ENCODE measurements around the gene LRRC63. TPM values are rescaled to one million over a fixed set of nuclear protein-coding genes. Genes with fewer than 3 reads are reported as not detected.
"Not testable (repeated sequence)": the region's sequence is repeated elsewhere in the genome, so short reads cannot be mapped to it uniquely, and the experiment has no call there.

Gene LRRC63
- 0.13 and 0.17 TPM in 2 replicates for total RNA-seq

GRCh38 chr13:46211483-46212351, at the start of gene LRRC63:
Gene LRRC63 (plus strand): TSS chr13:46211928. CDS start chr13:46213035, 1,107 bp downstream.
- Mint-ChIP-seq H3K36me3 (ENCODE audit: low read depth) (no peaks in the 10 kb centered on the region), H3K27me3 (ENCODE audit: insufficient read depth) (peaks cover 1% of the 10 kb centered on the region), H3K4me3 (peak within 1 kb of the TSS; percentile 84), H3K27ac (peak within 1 kb of the TSS; percentile 87), H3K4me1 (ENCODE audit: low read depth) (peaks cover 26% of the 10 kb centered on the region), H3K9me3 (peaks cover 5% of the 10 kb centered on the region)
- intact Hi-C loops (cut with micrococcal nuclease), result loop anchor here (1.0 to 10.0 kb wide), 6 partner anchors 8 to 159 kb away; partner anchors contain the start of gene ZC3H13
- DNase-seq (ENCODE audit: low spot score), result peak; percentile 85

GRCh38 chr13:46162741-46163140, 49.0 kb upstream of the LRRC63 start:
- H3K9me3 Mint-ChIP-seq; DNase-seq (ENCODE audit: low spot score); H3K4me3 Mint-ChIP-seq; H3K27me3 Mint-ChIP-seq (ENCODE audit: insufficient read depth); H3K27ac Mint-ChIP-seq: not testable (repeated sequence)
- peaks cover 76% of the 10 kb centered on the region for H3K4me1 Mint-ChIP-seq (ENCODE audit: low read depth)
- H3K36me3 Mint-ChIP-seq (ENCODE audit: low read depth), result peaks cover 48% of the 10 kb centered on the region
- intact Hi-C loops (cut with micrococcal nuclease), result loop anchor here (5.0 to 10.0 kb wide), 3 partner anchors 35 to 765 kb away; partner anchors contain the start of gene LRRC63

GRCh38 chr13:46164661-46165060, 47.1 kb upstream of the LRRC63 start:
- intact Hi-C loops (cut with micrococcal nuclease), result loop anchor here (1.0 to 10.0 kb wide), 8 partner anchors 9 to 767 kb away; partner anchors contain the start of genes LCP1, LRRC63, RUBCNL and ZC3H13
- H3K27ac Mint-ChIP-seq, result peak overlapping the region; percentile 77
- H3K4me1 Mint-ChIP-seq (ENCODE audit: low read depth), result peaks cover 82% of the 10 kb centered on the region
- DNase-seq (ENCODE audit: low spot score), result no peak
- peaks cover 41% of the 10 kb centered on the region for H3K36me3 Mint-ChIP-seq (ENCODE audit: low read depth)
- H3K27me3 Mint-ChIP-seq (ENCODE audit: insufficient read depth), result no peaks in the 10 kb centered on the region
- H3K9me3 Mint-ChIP-seq, result no peaks in the 10 kb centered on the region
- peak overlapping the region; percentile 63 for H3K4me3 Mint-ChIP-seq

GRCh38 chr13:46165485-46166223, 46.1 kb upstream of the LRRC63 start:
- Mint-ChIP-seq H3K27ac (peak overlapping the region; percentile 86), H3K36me3 (ENCODE audit: low read depth) (peaks cover 44% of the 10 kb centered on the region), H3K4me1 (ENCODE audit: low read depth) (peaks cover 82% of the 10 kb centered on the region), H3K9me3 (no peaks in the 10 kb centered on the region), H3K4me3 (peak overlapping the region; percentile 69), H3K27me3 (ENCODE audit: insufficient read depth) (no peaks in the 10 kb centered on the region)
- intact Hi-C loops (cut with micrococcal nuclease), result loop anchor here (1.0 to 10.0 kb wide), 6 partner anchors 8 to 222 kb away; partner anchors contain the start of genes LCP1, LRRC63, RUBCNL and ZC3H13
- peak; percentile 24 for DNase-seq (ENCODE audit: low spot score)

GRCh38 chr13:46166224-46166584, 45.5 kb upstream of the LRRC63 start:
- H3K4me1 Mint-ChIP-seq (ENCODE audit: low read depth), result peaks cover 83% of the 10 kb centered on the region
- H3K27ac Mint-ChIP-seq, result peak overlapping the region; percentile 86
- H3K27me3 Mint-ChIP-seq (ENCODE audit: insufficient read depth), result no peaks in the 10 kb centered on the region
- H3K9me3 Mint-ChIP-seq, result no peaks in the 10 kb centered on the region
- no peak for DNase-seq (ENCODE audit: low spot score)
- peaks cover 48% of the 10 kb centered on the region for H3K36me3 Mint-ChIP-seq (ENCODE audit: low read depth)
- H3K4me3 Mint-ChIP-seq, result peak overlapping the region; percentile 69
- intact Hi-C loops (cut with micrococcal nuclease), result loop anchor here (5.0 to 10.0 kb wide), 2 partner anchors 49 to 221 kb away; partner anchors contain the start of genes LRRC63 and RUBCNL

- peak overlapping the region; percentile 79 for H3K4me3 Mint-ChIP-seq
- peaks cover 44% of the 10 kb centered on the region for H3K36me3 Mint-ChIP-seq (ENCODE audit: low read depth)
- H3K9me3 Mint-ChIP-seq, result no peaks in the 10 kb centered on the region
- intact Hi-C loops (cut with micrococcal nuclease), result loop anchor here (5.0 to 10.0 kb wide), 2 partner anchors 48 to 220 kb away; partner anchors contain the start of genes LRRC63 and RUBCNL
- H3K27me3 Mint-ChIP-seq (ENCODE audit: insufficient read depth), result no peaks in the 10 kb centered on the region
- peak overlapping the region; percentile 89 for H3K27ac Mint-ChIP-seq
- no peak for DNase-seq (ENCODE audit: low spot score)
- H3K4me1 Mint-ChIP-seq (ENCODE audit: low read depth), result peaks cover 81% of the 10 kb centered on the region
Measured at GRCh38 chr13:46166947-46167610, 44.6 kb upstream of the LRRC63 start.

GRCh38 chr13:46168341-46168740, 43.4 kb upstream of the LRRC63 start:
- DNase-seq (ENCODE audit: low spot score), result no peak

GRCh38 chr13:46168783-46169182, 42.9 kb upstream of the LRRC63 start:
- Mint-ChIP-seq H3K36me3 (ENCODE audit: low read depth) (peaks cover 50% of the 10 kb centered on the region), H3K4me1 (ENCODE audit: low read depth) (peaks cover 95% of the 10 kb centered on the region), H3K27ac (peak overlapping the region; percentile 89), H3K4me3 (peak overlapping the region; percentile 74), H3K9me3 (no peaks in the 10 kb centered on the region), H3K27me3 (ENCODE audit: insufficient read depth) (no peaks in the 10 kb centered on the region)
- intact Hi-C loops (cut with micrococcal nuclease), result loop anchor here (1.0 to 10.0 kb wide), 3 partner anchors 11 to 219 kb away; partner anchors contain the start of genes LRRC63 and RUBCNL
- no peak for DNase-seq (ENCODE audit: low spot score)

More at GRCh38 chr13:46168341-46168740, 43.4 kb upstream of the LRRC63 start:
- Mint-ChIP-seq H3K4me3 (peak overlapping the region; percentile 79), H3K36me3 (ENCODE audit: low read depth) (peaks cover 48% of the 10 kb centered on the region), H3K27me3 (ENCODE audit: insufficient read depth) (no peaks in the 10 kb centered on the region), H3K9me3 (no peaks in the 10 kb centered on the region), H3K4me1 (ENCODE audit: low read depth) (peaks cover 92% of the 10 kb centered on the region), H3K27ac (peak overlapping the region; percentile 89)
- intact Hi-C loops (cut with micrococcal nuclease), result loop anchor here (1.0 to 10.0 kb wide), 3 partner anchors 11 to 219 kb away; partner anchors contain the start of genes LRRC63 and RUBCNL

GRCh38 chr13:46169758-46170157, 42.0 kb upstream of the LRRC63 start:
- peak overlapping the region; percentile 89 for H3K27ac Mint-ChIP-seq
- H3K9me3 Mint-ChIP-seq, result no peaks in the 10 kb centered on the region
- intact Hi-C loops (cut with micrococcal nuclease), result loop anchor here (5.0 to 10.0 kb wide), 6 partner anchors 45 to 1595 kb away; partner anchors contain the start of genes ESD, LRCH1, LRRC63 and RUBCNL
- peak overlapping the region; percentile 74 for H3K4me3 Mint-ChIP-seq
- DNase-seq (ENCODE audit: low spot score), result no peak
- H3K27me3 Mint-ChIP-seq (ENCODE audit: insufficient read depth), result no peaks in the 10 kb centered on the region
- H3K4me1 Mint-ChIP-seq (ENCODE audit: low read depth), result peaks cover 95% of the 10 kb centered on the region
- H3K36me3 Mint-ChIP-seq (ENCODE audit: low read depth), result peaks cover 47% of the 10 kb centered on the region

- DNase-seq (ENCODE audit: low spot score), result no peak
- peaks cover 48% of the 10 kb centered on the region for H3K36me3 Mint-ChIP-seq (ENCODE audit: low read depth)
- H3K4me3 Mint-ChIP-seq, result peak overlapping the region; percentile 74
- peaks cover 98% of the 10 kb centered on the region for H3K4me1 Mint-ChIP-seq (ENCODE audit: low read depth)
- H3K9me3 Mint-ChIP-seq, result no peaks in the 10 kb centered on the region
- no peaks in the 10 kb centered on the region for H3K27me3 Mint-ChIP-seq (ENCODE audit: insufficient read depth)
- intact Hi-C loops (cut with micrococcal nuclease), result loop anchor here (5.0 to 10.0 kb wide), 4 partner anchors 382 to 1595 kb away; partner anchors contain the start of genes ESD, LRCH1 and TSC22D1
- peak overlapping the region; percentile 86 for H3K27ac Mint-ChIP-seq
Measured at GRCh38 chr13:46170268-46170667, 41.5 kb upstream of the LRRC63 start.

GRCh38 chr13:46170687-46171086, 41.0 kb upstream of the LRRC63 start:
- peaks cover 98% of the 10 kb centered on the region for H3K4me1 Mint-ChIP-seq (ENCODE audit: low read depth)
- DNase-seq (ENCODE audit: low spot score), result no peak
- H3K36me3 Mint-ChIP-seq (ENCODE audit: low read depth), result peaks cover 52% of the 10 kb centered on the region
- H3K27me3 Mint-ChIP-seq (ENCODE audit: insufficient read depth), result no peaks in the 10 kb centered on the region
- no peaks in the 10 kb centered on the region for H3K9me3 Mint-ChIP-seq
- H3K27ac Mint-ChIP-seq, result peak overlapping the region; percentile 86
- peak overlapping the region; percentile 74 for H3K4me3 Mint-ChIP-seq
- intact Hi-C loops (cut with micrococcal nuclease), result loop anchor here (5.0 to 10.0 kb wide), 4 partner anchors 382 to 1596 kb away; partner anchors contain the start of genes ESD, LRCH1 and TSC22D1

All from activated T-helper 1 cell treated with anti-CD3 and anti-CD28 coated beads, Interleukin-12 subunit alpha, Interleukin-12 subunit beta, Interleukin-2, Interleukin-4 antibody, amounts not matched to agents 30 ng/mL and 10 ng/mL and 1 ng/mL, durations not matched to agents 14 hours and 24 hours and 36 hours (primary cell).